ENCODE results near the gene AMPH.

GRCh38 chr7:38525857-38526256 lies 105.3 kb downstream of the AMPH start:
- TF ChIP-seq POLR2A (IDR thresholded peaks at IDR 0.05; ENCODE audit: low read depth, low read length), result no peak
- TF ChIP-seq POLR2AphosphoS5 (IDR thresholded peaks at IDR 0.05; ENCODE audit: low read depth, low read length), result no peak

Measured in GM12892 (cell line).